HG02678 (cell line): ENCODE data around the gene TBC1D8.
"Not testable (repeated sequence)": the region's sequence is repeated elsewhere in the genome, so short reads cannot be mapped to it uniquely, and the experiment has no call there.

Source experiments
- ATAC-seq: cut with Tn5 transposase; IDR thresholded peaks from one replicate; pipeline ENCODE4 v1.9.1; 2021; ENCODE audit warnings: mild to moderate bottlenecking, moderate library complexity; ENCODE audit not compliant: unreplicated experiment

TBC1D8 gene

DNA sequence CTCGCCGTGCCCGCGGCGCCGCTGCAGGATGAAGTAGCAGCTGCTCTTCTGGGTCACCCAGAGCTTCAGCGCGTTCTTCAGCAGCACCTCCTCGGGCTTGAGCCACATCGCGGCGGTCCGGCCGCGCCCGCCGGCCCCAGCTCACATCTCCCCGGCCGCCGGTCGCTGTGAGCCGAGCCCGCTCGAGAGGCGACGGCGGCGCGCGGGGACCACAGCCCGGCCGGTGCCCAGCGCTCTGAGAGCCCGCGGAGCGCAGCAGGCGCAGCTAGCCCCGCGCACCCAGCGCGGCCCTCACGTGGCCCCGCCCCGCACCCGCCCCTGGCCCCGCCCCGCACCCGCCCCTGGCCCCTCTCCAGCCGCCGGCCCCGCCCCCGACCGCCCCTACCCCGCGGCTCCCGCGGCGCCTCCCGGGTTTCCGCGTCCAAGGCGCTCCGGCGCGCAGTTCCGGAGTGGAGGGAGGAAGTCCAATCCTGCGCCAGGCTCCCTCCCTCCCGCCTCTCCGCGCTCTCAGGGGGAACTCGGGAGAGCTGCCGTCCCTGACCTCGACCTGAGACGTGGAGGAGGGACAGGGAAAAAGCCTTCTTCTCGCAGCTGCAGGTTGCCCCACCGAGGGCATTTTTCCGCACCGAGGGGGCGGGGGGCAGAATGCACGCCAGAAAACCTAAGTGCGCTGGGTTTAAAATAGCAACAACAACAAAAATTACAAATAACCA is at the start of gene TBC1D8:
TBC1D8 (minus strand) TSS at position 237 of the 713 bp plus-strand sequence; CDS start at position 108, 129 bp downstream.
- peak; percentile 72 for ATAC-seq

DNA sequence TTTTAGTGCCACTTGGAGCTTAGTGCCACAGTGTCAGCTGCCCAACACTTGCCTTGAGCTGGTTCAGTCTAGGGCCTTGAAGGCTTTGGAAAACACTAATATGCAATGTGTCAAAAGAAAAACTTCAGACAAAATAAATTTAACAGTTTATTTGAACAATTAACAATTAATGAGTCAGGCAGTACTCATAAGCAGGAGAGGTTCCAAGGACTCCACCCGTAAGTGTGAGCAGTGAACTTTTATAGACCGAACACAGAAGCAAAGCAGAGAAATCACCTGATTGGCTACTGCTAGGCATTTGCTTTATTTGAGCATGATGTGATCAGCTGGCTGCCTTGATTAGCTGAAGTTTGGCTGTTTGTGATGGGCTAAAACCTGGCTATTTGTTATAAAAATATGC is 49.5 kb upstream of the TBC1D8 start:
- no peak for ATAC-seq

DNA sequence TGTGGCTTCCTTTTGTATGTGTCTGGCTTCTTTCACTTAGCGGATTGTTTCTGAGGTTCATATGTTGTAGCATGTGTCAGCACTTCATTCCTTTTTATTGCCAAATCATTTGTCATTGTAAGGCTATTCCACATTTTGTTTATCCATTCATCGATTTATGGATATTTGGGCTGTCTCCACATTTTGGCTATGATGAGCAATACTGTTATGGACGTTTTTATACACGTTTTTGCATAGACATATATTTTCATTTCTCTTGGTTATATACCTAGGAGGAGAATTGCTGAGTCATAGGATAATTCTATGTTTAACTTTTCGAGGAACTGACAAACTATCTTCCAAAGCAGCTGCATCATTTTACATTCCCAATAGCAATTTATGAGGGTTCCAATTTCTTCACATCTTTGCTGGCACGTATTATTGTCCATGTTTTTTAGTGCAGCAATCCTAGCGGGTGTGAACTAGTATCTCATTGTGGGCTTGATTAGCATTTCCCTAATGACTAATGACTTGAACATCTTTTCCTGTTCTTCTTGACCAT is 48.1 kb upstream of the TBC1D8 start:
- ATAC-seq, result no peak

DNA sequence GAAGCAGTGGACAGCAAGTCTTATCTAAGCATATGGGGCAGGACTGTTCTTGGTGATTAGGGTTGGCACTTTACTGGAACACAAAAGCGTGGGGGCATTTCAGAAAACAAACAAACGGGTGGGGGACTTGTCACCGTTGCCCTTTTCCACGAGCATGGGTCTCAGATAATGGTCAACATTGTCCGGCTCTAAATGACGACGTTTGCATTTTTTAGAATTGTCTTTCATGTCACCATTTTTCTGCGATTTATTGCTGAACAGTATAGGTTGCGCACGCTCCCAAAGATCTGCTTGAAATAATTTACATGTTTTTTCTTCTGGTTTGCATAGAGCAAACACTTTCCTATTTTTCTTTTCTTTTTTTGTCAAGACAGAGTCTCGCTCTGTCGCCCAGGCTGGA is 46.6 kb upstream of the TBC1D8 start:
- ATAC-seq, result no peak

DNA sequence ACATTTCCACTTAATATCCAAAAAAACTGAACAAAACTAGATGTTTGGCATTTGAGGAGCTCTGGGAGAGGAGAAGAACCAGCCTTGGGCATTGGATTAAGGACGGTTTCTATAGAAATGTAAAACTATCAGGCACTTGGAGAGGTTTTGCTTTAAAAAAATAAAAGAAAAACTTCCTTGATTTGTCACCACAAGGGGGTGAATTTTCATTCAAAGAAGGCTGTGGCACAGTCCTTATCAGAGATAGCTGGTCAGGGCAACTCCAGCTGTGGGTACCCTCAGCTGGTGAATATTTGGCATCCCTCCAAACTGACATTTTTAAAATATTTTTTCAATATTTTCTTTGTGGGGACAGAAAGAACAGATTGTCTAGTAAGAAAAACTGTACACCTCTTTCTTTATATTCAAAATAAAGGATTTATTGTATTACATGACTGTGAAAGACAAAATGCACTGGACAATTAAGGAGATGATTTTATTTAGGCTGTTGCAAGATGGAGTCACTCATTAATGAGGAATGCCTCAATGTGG is 46.1 kb upstream of the TBC1D8 start:
- no peak for ATAC-seq

DNA sequence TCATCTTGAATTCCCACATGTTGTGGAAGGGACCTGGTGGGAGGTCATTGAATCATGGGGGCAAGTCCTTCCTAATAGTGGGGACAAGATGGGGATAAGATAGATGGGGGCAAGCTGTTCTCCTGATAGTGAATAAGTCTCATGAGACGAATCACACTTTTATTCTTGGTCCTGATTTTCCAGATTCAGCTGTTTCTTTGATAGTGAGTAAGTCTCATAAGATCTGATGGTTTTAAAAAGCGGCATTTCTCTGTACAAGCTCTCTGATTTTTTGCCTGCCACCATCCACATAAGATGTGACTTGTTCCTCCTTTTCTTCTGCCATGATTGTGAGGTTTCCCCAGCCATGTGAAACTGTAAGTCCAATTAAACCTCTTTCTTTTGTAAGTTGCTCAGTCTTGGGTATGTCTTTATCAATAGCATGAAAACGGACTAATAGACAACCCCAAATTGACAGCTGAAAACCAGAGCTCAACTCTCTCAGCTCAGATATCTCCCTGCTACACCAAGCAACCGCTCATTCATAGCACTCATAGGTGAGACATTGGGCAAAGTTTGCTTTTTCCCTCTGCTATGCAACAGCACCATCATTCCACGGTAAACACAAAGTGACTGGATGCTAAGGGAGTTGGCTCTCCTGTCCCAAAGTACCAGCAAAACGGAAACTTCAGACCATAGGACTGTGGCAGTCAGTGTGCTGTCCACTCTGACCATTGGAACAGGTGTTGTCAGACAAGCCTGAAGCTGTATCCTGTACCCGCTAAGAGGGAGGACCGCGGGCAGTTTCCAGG is 44.9 kb upstream of the TBC1D8 start:
- no peak for ATAC-seq

DNA sequence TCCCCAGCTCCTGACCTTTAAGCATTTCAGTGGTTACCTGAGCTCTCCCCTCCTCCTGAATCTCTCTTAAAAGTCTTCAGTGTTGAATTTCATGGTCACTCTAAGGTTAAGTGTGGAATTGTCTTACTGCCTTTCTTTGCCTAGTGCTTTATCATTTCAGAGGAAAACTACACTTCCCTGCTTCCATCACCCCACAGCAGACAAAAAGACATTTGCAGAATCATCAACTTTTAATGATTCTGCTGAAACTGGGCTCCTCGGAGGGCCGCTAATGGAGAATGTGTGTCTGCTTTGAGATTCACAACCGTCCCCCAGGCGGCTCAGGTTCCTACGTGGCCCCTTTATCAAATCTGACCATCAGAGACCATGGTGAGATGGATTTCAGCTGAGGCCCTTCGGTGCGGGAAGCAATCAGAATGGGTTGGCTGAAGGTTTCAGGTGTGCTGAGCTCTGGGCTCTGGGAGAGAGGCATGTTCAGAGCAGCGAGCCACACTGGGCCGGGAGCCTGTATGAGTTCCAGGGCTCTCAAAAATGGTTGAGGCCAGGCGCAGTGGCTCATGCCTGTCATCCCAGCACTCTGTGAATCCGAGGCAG is 41.9 kb upstream of the TBC1D8 start:
- ATAC-seq, result no peak

DNA sequence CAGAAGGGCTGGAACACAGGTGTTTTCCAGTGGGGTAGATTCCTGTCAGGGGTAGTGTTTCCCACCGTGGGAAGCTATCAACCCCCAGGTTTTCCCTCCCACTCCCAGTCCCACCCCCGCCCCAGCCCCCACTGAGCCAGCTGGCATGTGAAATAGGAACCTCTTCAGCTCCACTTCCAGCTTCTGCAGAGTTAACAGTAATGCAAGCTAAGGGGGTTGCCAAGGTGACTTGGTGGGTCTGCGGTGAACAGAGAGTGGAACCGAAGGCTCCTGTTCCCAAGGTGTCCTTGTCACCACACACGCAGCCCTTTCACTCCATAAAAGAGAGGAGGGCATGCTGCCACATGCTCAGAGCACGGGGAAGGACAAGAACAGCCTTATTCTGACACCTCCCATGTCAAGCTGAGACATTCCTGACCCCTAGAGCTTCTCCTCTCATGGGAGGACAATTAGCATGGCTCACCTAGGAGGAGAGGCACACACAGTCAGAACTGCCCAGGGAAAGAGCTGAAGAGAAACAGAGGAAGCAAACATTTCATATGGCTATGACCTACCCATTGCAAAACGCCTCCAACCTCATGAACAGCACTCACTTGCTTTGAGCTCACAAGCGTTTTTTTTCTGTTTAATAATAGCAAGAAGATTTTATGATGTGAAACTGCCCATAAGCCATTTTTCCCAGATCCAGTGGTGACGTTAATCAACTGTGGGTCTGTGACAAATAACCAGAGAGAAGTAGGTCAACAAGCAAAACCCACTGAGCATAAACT is 39.8 kb upstream of the TBC1D8 start:
- no peak for ATAC-seq

DNA sequence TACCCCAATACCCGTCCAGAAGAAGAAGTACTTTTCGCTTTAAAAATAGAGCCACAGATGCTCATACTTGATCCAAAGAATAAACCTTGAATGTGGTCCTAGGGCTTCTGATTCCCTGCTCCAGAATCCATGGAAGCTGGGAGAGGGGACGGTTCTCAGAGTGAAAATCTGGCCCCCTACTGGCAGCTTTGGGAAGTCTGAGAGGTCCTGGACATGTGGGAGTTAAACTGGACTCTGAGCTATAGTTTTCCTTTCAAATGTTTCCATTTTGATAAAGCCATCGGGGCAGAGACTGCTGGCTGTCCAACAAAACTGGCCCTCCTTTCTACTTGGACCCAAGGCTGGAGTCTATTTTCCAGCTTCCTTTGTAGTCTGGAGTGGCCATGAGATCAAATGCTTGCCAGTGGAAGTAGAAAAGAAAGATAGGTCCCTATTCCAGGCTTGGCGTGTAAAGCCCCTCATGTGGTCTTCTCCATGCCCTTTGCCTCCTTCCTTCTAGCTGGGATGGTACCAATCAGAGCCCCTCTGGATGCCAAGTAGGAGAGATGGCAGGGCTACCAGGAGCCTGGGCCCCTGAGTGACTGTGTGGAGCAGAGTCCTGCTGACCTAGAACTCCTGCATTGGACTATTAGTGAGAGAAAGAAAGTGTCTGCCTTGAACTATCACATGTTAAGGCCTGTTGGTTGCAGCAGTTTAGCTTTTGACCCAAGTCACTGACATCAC is 37.7 kb upstream of the TBC1D8 start:
- ATAC-seq, result no peak

DNA sequence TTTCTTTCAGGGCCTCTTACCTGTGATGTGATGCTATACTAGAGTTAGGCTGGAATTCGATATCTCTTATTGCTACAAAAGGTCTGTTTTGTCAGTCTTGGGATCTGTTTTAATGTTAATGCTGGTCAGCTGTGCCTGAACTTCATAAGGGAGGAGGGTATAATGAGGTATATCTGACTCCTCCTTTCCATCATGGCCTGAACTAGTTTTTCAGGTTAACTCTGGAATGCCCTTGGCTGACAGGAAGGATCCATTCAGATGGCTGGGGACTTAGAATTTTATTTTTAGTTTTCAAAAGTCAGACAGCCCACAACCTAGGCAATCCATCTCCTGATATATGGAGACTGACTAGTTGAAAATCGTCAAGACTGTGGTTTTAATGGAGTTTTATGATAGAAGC is 35.9 kb upstream of the TBC1D8 start:
- no peak for ATAC-seq

DNA sequence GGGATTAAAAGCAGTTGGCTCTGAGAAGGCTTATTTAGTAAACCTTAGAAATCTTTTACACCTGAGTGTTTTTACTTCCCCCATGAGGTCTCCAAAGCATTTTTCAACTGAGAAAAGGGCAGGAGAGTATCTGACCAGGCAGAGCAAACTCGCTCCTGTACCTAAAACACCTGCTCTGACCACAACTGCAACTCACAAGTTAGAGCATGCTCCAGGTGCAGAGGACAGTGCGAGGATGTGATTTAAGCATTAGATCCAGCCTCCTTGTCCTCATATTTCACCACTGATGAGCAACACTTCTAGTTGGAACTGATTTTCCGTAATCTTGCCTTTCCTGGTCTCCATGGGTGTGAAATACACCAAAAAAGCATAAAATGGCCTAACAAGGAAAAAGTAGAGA is 34.5 kb upstream of the TBC1D8 start:
- no peak for ATAC-seq

DNA sequence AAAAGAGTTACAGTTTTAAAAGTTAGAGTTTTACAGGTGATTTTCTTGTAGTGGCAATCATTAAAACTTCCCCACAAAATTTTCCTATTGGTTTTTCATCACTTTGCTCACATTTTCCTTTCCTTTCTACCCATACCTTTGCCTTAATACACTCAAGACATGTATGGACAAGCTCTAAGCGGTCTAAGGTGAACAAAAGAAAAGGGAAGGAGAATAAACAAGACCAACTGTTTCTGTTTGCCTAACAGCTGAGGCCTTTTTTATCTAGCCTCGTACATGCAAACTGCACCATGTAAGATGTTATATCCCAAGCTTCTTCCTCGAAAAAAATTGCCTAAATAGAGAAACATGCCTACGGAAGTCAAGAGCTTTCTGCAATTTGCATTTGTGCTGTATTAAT is 33.9 kb upstream of the TBC1D8 start:
- no peak for ATAC-seq

DNA sequence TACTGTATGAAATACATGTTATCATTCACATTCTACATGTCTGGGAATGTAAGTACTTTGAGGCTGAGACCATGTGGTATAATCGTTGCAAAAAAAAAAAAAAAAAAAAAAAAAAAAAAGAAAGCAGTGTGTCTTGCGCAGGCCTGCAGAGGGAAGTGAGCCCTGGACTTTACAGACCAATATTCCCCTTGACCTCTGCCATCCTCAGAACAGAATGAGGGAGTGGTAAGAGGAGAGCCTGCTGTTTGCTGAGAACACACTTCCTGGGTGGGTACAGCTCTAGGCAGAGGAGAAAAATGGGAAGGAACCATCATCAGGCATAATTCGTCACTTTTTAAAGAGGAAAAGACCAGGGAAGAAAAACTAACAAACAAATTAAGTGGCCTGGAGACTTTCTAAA is 28.8 kb upstream of the TBC1D8 start:
- ATAC-seq, result no peak

DNA sequence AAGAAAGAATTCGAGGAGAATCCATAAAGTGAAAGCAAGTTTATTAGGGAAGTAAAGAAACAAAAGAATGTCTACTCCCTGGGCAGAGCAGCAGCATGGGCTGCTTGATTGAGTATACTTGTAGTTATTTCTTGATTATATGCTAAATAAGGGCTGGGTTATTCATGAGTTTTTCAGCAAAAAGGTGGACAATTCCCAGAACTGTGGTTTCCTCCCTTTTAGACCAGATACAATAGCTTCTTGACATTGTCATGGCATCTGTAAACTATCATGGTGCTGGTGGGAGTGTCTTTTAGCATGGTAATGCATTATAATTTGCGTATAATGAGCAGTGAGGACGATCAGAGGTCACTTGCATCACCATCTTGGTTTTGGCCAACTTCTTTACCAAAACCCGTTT is 25.6 kb upstream of the TBC1D8 start:
- no peak for ATAC-seq

DNA sequence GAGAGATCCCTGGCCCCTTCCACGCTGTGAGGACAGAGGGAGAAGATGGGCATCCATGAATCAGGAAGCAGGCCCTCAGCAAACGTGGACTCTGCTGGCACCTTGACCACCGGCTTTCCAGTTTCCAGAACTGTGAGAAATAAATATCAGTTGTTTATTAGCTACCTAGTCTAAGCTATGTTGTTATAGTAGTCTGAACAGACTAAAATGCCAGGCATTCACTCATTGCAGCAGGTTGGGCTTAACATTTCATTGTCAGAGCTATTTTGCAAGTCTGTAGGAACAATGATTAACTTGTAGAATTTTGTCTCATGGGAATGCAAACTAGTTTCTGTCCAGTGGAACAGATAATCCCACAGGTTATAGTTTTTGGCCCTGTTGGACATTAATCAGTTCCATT is 24.8 kb upstream of the TBC1D8 start:
- ATAC-seq, result no peak

DNA sequence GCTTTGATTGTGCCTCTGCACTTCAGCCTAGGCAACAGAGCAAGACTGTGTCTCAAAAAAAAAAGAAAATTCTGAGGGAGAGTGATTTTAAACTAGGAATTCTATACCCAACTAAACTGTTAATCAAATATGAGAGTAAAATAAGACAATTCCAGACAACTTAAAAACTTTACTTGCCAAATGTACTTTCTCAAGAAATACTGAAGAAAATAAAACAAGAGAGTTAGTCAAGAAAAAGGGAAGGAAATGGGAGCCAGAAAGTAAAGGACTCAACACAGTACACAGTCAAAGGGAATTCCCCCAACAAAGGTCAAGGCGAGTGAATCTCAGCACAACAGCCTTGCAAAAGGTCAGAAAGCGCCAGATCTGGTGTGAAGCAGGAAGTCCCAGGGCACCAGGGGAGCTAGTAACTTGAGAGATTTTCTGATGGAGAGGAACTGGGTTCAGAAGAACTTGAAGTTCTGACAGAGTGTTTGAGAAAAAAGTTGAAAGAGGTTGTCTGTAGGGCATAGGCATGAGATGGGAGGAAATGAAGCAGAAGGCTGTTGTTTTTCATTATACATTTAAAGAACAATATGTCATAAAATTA is 22.6 kb upstream of the TBC1D8 start:
- ATAC-seq, result no peak

DNA sequence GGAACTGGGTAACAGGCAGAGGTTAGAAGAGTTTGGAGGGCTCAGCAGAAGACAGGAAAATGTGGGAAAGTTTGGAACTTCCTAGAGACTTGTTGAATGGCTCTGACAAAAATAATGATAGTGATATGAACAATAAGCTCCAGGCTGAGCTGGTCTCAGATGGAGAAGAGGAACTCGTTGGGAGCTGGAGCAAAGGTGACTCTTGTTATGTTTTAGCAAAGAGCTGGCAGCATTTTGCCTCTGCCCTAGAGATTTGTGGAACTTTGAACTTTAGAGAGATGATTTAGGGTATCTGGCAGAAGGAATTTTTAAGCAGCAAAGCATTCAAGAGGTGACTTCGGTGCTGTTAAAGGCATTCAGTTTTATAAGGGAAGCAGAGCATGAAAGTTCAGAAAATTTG is 18.6 kb upstream of the TBC1D8 start:
- ATAC-seq, result not testable (repeated sequence)

DNA sequence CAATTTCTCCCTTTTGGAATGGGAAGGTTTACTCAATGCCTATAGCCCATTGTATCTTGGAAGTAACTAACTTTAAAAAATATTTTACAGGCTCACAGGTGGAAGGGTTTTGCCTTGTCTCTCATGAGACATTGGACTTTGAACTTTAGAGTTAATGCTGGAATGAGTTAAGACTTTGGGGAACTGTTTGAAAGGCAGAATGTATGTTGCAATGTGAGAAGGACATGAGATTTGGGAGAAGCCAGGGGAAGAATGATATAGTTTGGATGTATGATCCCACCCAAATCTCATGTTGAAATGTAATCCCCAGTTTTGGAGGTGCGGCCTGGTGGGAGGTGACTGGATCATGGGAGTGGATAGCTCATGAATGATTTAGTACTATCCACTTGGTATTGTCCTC is 17.5 kb upstream of the TBC1D8 start:
- no peak for ATAC-seq

DNA sequence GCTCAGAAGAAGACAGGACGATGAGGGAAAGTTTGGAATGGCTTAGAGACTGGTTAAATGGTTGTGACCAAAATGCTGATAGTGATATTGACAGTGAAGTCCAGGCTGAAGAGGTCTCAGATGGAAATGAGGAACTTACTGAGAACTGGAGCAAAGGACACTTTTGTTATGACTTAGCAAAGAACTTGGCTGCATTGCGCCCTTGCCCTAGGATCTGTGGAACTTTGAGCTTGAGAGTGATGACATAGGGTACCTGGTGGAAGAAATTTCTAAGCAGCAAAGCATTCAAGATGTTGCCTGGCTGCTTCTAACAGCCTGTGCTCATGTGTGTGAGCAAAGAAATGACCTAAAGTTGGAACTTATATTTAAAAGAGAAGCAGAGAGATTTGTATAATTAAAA is 16.4 kb upstream of the TBC1D8 start:
- ATAC-seq, result not testable (repeated sequence)

DNA sequence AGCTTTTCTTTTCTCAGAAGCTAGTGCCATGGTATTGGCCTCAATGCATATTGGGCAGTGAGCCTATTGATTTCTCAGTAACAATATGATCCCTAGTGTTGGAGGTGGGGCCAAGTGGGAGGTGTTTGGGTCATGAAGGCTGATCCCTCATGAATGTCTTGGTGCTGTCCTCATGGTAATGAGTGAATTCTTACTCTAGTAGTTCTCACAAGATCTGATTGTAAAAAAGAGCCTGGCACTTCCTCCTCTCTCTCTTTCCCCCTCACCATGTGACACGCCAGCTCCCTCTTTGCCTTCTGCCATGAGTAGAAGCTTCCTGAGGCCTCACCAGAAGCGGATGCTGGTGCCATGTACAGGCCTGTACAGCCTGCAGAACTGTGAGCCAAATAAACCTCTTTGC is 12.8 kb upstream of the TBC1D8 start:
- no peak for ATAC-seq
